ENCODE data around the gene F7. TPM values are rescaled to one million over a fixed set of nuclear protein-coding genes. Genes with fewer than 3 reads are reported as not detected.

F7 gene
- total and polyA plus RNA-seq, 7 donors, result 0.36 TPM; not detected in 6

- intact Hi-C loops (cut with DNase I), result no loop called here
- Histone ChIP-seq H3K27ac (no peak overlapping the region), H3K4me1 (no peaks in the 10 kb centered on the region), H3K9me3 (no peaks in the 10 kb centered on the region), H3K4me3 (no peak overlapping the region), H3K36me3 (no peaks in the 10 kb centered on the region), H3K27me3 (peaks cover 0 to 28% (median 10%) of the 10 kb centered on the region in 3 donors)
- 91 to 92% methylated on average over 33 of the region's 33 CpGs for WGBS, 2 donors
- DNase-seq, result no peak
- TF ChIP-seq EP300 (IDR thresholded peaks at IDR 0.05) (no peak), POLR2A (IDR thresholded peaks at IDR 0.05) (no peak), POLR2AphosphoS5 (IDR thresholded peaks at IDR 0.05) (no peak), CTCF (IDR thresholded peaks at IDR 0.05) (no peak)
Observed at GRCh38 chr13:113091891-113092775, 13.5 kb upstream of the F7 start.

- TF ChIP-seq POLR2AphosphoS5 (IDR thresholded peaks at IDR 0.05), result no peak
- TF ChIP-seq EP300 (IDR thresholded peaks at IDR 0.05), result no peak
- no peak for TF ChIP-seq POLR2A (IDR thresholded peaks at IDR 0.05)
- TF ChIP-seq CTCF (IDR thresholded peaks at IDR 0.05), result no peak
- no peaks in the 10 kb centered on the region for H3K36me3 ChIP-seq
- H3K4me1 ChIP-seq, result peaks cover 0 to 2% (median 0%) of the 10 kb centered on the region in 4 donors
- no peak for DNase-seq
- H3K27me3 ChIP-seq, result peaks cover 0 to 34% (median 12%) of the 10 kb centered on the region in 3 donors
- WGBS, 2 donors, result 93% methylated on average over 25 of the region's 25 CpGs
- no peaks in the 10 kb centered on the region for H3K9me3 ChIP-seq
- no peak overlapping the region for H3K27ac ChIP-seq
- no peak overlapping the region for H3K4me3 ChIP-seq
- intact Hi-C loops (cut with DNase I), result no loop called here
Observed at GRCh38 chr13:113092776-113093579, 12.6 kb upstream of the F7 start.

DNA sequence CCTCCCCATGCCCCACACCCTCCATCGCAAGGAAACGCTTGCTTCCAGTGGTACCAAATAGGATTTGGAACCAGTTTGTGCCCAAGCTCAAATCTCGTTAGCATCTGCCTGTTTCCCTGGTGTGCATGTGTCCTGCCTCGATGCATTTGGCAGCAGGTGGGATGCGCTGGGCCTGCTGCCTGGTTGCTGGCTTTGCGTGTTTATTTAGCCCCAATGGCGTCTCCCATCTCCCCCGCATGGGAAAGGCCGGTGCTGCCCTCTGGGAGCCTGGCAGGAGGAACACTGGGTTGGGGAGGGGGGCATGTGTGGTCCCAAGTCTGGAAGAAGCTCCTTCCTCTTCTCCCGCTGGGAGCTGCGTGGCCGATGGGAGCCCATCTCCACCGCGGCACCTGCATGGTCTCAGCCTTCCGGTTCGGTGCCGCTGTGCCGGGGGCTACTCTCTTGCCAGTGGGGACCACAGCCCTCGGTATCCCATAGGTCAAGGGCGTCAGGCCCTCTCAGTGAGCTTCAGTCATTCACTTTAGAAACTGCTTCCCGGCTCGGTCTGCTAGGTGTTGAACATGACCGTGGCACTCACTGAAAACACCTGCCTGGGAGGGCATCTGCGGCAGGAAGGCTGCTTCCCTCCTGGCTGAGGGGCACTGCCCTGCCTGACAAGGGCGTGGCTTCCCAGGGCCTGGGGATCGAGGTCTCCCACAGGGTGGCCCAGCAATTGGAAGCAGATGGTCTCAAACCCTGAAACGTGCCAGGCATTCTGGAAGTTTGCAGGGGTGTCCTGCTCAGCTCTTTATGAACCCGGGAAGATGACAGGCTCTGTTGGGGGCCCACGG lies 11.8 kb upstream of the F7 start:
- Histone ChIP-seq H3K4me3 (no peak overlapping the region), H3K27me3 (peaks cover 0 to 43% (median 14%) of the 10 kb centered on the region in 3 donors), H3K27ac (no peak overlapping the region), H3K36me3 (no peaks in the 10 kb centered on the region), H3K9me3 (no peaks in the 10 kb centered on the region), H3K4me1 (peaks cover 0 to 4% (median 0%) of the 10 kb centered on the region in 4 donors)
- TF ChIP-seq EP300 (IDR thresholded peaks at IDR 0.05) (no peak), CTCF (IDR thresholded peaks at IDR 0.05) (no peak), POLR2A (IDR thresholded peaks at IDR 0.05) (no peak), POLR2AphosphoS5 (IDR thresholded peaks at IDR 0.05) (no peak)
- intact Hi-C loops (cut with DNase I), result no loop called here
- WGBS, 2 donors, result 86 to 87% methylated on average over 29 of the region's 29 CpGs
- no peak for DNase-seq

DNA sequence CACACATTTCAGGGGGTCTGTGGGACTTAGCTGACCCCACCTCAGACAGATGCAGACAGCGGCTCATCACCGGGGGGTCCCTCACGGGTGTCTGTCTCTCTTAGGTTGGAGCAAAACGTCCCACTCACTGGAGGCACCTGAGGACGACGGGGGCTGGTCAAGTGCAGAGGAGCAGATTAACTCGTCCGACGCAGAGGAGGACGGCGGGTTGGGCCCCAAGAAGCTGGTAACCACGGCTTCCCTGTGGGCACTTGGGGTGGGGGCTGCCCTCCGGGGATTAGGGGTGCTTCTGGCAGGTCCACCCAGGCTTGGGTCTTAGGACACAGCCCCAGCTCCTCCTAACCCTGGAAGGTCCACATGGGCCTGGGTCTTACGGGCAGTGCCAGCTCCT lies 11.2 kb upstream of the F7 start:
- no peak for TF ChIP-seq EP300 (IDR thresholded peaks at IDR 0.05)
- TF ChIP-seq POLR2AphosphoS5 (IDR thresholded peaks at IDR 0.05), result no peak
- no peak for TF ChIP-seq CTCF (IDR thresholded peaks at IDR 0.05)
- no peak for TF ChIP-seq POLR2A (IDR thresholded peaks at IDR 0.05)
- WGBS, 2 donors, result 90 to 91% methylated on average over 14 of the region's 14 CpGs

More for the DNA sequence above, 11.2 kb upstream of the F7 start:
- H3K36me3 ChIP-seq, result no peaks in the 10 kb centered on the region
- no peak for DNase-seq
- H3K27ac ChIP-seq, result no peak overlapping the region
- intact Hi-C loops (cut with DNase I), result no loop called here
- peaks cover 0 to 4% (median 0%) of the 10 kb centered on the region in 4 donors for H3K4me1 ChIP-seq
- no peak overlapping the region for H3K4me3 ChIP-seq
- H3K27me3 ChIP-seq, result peaks cover 0 to 49% (median 15%) of the 10 kb centered on the region in 3 donors
- no peaks in the 10 kb centered on the region for H3K9me3 ChIP-seq

Data from sigmoid colon (tissue), 7 donors.